Thoracic aorta (tissue), 2 donors: ENCODE data around the gene COL6A3. TPM values are rescaled to one million over a fixed set of nuclear protein-coding genes. Genes with fewer than 3 reads are reported as not detected.

Experiments used
- ATAC-seq: fragments of 150-250 bp; one replicate; pipeline ENCODE4 v1.8.0; 2017; ENCODE audit warnings: low read depth; ENCODE audit not compliant: insufficient number of reproducible peaks, low FRiP score
- DNase-seq: peaks from one replicate; pipeline ENCODE4 v3.0.0-alpha.2; 2020; ENCODE audit warnings: low spot score
- H3K27ac ChIP-seq, 2 donors: fragments of 200-600 bp; sonication (generic); 1 replicate in 1 of 2; 2 replicates in 1 of 2; pipeline ENCODE4 v1.5.1; 2016; ENCODE audit warnings: mild to moderate bottlenecking in 2 of 2, moderate library complexity in 2 of 2
- H3K27me3 ChIP-seq: fragments of 200-600 bp; sonication (generic); replicated peaks from 2 replicates; pipeline ENCODE4 v1.6.0; 2016; ENCODE audit warnings: mild to moderate bottlenecking; ENCODE audit not compliant: insufficient read depth
- H3K36me3 ChIP-seq: fragments of 200-600 bp; sonication (generic); one replicate; pipeline ENCODE4 v1.5.1; 2016
- H3K4me1 ChIP-seq, 2 donors: fragments of 200-600 bp; sonication (generic); 1 replicate in 1 of 2; 2 replicates in 1 of 2; pipeline versions ENCODE4 v1.5.1 to v1.6.0; 2016; ENCODE audit warnings: low read depth in 2 of 2, mild to moderate bottlenecking in 1 of 2; ENCODE audit not compliant: control insufficient read depth in 1 of 2
- H3K4me3 ChIP-seq: fragments of 200-600 bp; sonication (generic); 2 replicates; pipeline ENCODE4 v1.5.1; 2016; ENCODE audit warnings: mild to moderate bottlenecking
- H3K9me3 ChIP-seq: fragments of 200-600 bp; sonication (generic); 2 replicates; pipeline ENCODE4 v1.5.1; 2016
- total RNA-seq, 2 donors: library from RNA; depleted of rRNA; stranded (reverse); fragments of >200 nt; gene quantifications; one replicate each; pipeline versions ENCODE4 v1.1.0 to v1.2.3, GENCODE V29; 2016
- TF ChIP-seq, protein P1 (sequence below): fragments of 200-600 bp; sonication (generic); IDR thresholded peaks from one replicate; pipeline ENCODE4 v1.5.1; 2019; ENCODE audit warnings: antibody characterized with exemption

COL6A3 gene
- total RNA-seq, 2 donors from 2014 or later: 118 to 155 TPM

DNA sequence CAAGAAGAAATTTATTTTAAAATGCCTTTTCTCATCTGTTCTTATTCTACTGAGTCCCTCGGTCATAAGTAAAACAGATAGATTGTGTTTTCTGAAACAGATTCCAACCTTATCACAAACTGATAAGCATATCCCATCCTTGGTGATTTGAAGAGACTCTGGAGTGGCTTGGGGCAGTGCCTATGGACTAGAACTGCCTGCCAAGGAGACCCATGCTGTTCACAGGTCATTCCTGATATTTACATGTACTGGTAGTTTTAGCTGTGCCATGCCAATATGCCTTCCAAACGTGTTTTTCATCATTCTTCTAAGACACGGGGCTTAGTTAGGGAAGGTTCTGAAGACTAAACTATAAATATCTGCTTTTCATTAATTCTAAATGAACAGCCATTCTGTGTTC is 11.4 kb upstream of the COL6A3 start:
- no peaks in the 10 kb centered on the region for H3K36me3 ChIP-seq
- ATAC-seq (no peak), DNase-seq (no peak)
- TF ChIP-seq, protein P1, sequence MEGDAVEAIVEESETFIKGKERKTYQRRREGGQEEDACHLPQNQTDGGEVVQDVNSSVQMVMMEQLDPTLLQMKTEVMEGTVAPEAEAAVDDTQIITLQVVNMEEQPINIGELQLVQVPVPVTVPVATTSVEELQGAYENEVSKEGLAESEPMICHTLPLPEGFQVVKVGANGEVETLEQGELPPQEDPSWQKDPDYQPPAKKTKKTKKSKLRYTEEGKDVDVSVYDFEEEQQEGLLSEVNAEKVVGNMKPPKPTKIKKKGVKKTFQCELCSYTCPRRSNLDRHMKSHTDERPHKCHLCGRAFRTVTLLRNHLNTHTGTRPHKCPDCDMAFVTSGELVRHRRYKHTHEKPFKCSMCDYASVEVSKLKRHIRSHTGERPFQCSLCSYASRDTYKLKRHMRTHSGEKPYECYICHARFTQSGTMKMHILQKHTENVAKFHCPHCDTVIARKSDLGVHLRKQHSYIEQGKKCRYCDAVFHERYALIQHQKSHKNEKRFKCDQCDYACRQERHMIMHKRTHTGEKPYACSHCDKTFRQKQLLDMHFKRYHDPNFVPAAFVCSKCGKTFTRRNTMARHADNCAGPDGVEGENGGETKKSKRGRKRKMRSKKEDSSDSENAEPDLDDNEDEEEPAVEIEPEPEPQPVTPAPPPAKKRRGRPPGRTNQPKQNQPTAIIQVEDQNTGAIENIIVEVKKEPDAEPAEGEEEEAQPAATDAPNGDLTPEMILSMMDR: no peak
- H3K9me3 ChIP-seq: no peaks in the 10 kb centered on the region
- H3K27ac ChIP-seq: no peak overlapping the region
- H3K27me3 ChIP-seq: no peaks in the 10 kb centered on the region
- no peak overlapping the region for H3K4me3 ChIP-seq
- H3K4me1 ChIP-seq: peaks cover 11% of the 10 kb centered on the region in 2 donors

DNA sequence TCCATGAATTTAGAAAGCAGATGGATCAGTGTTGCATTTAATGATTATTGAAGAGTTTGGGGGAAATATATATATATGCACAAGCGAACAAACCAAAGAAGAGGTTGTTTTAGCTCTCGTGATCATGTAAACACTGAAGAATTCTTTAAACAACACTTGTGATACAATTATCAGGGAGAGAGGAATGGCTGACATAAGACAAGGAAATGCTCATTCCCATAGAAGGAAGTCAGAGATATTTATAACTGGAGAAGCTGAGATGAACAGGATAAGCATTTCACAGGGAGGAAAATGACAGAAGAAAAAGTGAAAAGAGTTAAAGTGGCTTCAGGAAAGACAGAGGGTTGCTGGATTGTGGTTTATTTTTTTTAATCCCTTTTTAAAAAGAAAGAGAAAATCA is 10.6 kb upstream of the COL6A3 start:
- DNase-seq (no peak), ATAC-seq (no peak)
- H3K4me3 ChIP-seq: no peak overlapping the region
- H3K9me3 ChIP-seq: no peaks in the 10 kb centered on the region
- no peak overlapping the region for H3K27ac ChIP-seq
- peaks cover 11% of the 10 kb centered on the region in 2 donors for H3K4me1 ChIP-seq
- H3K36me3 ChIP-seq: no peaks in the 10 kb centered on the region
- no peaks in the 10 kb centered on the region for H3K27me3 ChIP-seq
- TF ChIP-seq, protein P1: no peak

DNA sequence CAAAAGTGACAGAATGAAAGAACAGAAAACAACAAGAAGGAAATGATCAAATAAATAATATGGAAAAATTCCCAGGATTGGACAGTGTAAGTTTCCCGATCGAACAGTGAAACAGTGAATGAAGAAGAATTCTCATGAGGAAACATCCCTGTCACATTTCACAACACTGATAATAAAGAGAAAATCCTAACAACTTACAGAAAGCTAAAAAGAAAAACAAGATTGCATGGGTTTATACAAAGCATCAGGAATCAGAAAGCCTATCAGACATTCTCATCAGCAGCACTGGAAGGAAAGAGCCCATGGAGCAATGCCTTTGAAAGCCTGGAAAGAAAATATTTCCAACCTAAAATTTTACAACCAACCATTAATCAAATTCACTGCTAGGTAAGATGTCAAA is 9.9 kb upstream of the COL6A3 start:
- no peaks in the 10 kb centered on the region for H3K9me3 ChIP-seq
- H3K4me1 ChIP-seq: peaks cover 11% of the 10 kb centered on the region in 2 donors
- H3K4me3 ChIP-seq: no peak overlapping the region
- H3K27me3 ChIP-seq: no peaks in the 10 kb centered on the region
- DNase-seq: no peak
- no peaks in the 10 kb centered on the region for H3K36me3 ChIP-seq
- no peak overlapping the region for H3K27ac ChIP-seq
- TF ChIP-seq, protein P1: no peak
- no peak for ATAC-seq

DNA sequence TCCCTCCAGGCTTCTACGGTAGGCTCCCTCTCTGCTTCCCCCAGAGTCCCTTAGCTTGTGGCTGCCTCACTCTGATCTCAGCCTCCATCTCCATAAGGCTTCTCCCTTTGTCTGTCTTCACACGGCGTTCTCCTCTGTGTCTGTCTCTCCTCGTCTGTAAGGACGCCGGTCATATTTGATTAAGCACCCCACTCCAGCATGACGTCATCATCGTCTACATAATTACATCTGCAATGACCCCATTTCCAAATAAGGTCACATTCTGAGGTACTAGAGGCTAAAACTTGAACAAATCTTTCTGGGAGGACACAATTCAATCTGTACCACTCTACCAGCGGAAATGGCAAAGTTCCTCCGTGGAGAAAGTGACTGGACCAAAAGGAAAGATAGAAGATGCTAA is 8.3 kb upstream of the COL6A3 start:
- Histone ChIP-seq H3K9me3 (no peaks in the 10 kb centered on the region), H3K36me3 (no peaks in the 10 kb centered on the region), H3K27ac (no peak overlapping the region), H3K4me3 (no peak overlapping the region), H3K4me1 (peaks cover 11% of the 10 kb centered on the region in 2 donors), H3K27me3 (no peaks in the 10 kb centered on the region)
- TF ChIP-seq, protein P1: no peak
- DNase-seq (no peak), ATAC-seq (no peak)

DNA sequence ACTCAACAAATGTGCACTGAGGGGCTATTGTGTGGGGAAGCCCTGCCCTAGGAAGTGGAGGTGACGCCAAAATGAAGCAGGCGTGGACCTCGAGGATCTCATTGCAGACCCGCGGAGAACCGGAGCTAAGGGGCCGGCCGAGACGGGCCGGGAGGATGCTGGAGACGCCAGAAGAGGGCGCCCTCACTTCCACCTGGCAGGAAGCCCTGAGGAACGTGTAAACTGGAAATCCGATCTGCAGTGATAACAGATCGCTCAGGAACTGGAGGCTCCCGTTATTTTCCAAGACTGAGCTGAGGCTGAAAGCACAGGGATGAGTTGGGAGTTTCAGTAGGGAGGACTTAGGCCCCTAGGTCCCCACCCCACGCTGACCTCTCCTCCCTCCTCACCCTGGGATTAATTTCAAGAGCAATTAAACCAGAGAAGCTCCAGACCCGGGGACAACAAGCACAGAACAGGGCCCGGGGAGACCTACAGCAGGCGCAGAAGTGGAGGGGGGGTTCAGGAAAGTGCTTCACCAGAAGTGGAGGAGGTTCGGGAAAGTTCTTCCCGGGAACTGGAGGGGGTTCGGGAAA is 7.7 kb upstream of the COL6A3 start:
- H3K36me3 ChIP-seq: no peaks in the 10 kb centered on the region
- peak overlapping the region; percentile 66 for H3K4me3 ChIP-seq
- no peak for DNase-seq
- H3K27me3 ChIP-seq: no peaks in the 10 kb centered on the region
- peaks cover 11% of the 10 kb centered on the region in 2 donors for H3K4me1 ChIP-seq
- H3K9me3 ChIP-seq: no peaks in the 10 kb centered on the region
- TF ChIP-seq, protein P1: peak; percentile 81
- ATAC-seq: peak; percentile 41
- no peak overlapping the region for H3K27ac ChIP-seq
